Loucy (cell line): ENCODE data around the gene TTLL12.

Experiments
- EZH2phosphoT487 ChIP-seq: fragments of 200-600 bp; IDR thresholded peaks from 2 replicates; pipeline ENCODE4 v1.6.1; 2018; ENCODE audit warnings: antibody characterized with exemption, mild to moderate bottlenecking, moderate library complexity, borderline replicate concordance
- TF ChIP-seq, protein P1 (sequence below): fragments of 200-600 bp; sonication (generic); conservative IDR thresholded peaks from 2 replicates; pipeline ENCODE4 v1.5.1; 2014; ENCODE audit warnings: mild to moderate bottlenecking, antibody characterized with exemption, low read length

DNA sequence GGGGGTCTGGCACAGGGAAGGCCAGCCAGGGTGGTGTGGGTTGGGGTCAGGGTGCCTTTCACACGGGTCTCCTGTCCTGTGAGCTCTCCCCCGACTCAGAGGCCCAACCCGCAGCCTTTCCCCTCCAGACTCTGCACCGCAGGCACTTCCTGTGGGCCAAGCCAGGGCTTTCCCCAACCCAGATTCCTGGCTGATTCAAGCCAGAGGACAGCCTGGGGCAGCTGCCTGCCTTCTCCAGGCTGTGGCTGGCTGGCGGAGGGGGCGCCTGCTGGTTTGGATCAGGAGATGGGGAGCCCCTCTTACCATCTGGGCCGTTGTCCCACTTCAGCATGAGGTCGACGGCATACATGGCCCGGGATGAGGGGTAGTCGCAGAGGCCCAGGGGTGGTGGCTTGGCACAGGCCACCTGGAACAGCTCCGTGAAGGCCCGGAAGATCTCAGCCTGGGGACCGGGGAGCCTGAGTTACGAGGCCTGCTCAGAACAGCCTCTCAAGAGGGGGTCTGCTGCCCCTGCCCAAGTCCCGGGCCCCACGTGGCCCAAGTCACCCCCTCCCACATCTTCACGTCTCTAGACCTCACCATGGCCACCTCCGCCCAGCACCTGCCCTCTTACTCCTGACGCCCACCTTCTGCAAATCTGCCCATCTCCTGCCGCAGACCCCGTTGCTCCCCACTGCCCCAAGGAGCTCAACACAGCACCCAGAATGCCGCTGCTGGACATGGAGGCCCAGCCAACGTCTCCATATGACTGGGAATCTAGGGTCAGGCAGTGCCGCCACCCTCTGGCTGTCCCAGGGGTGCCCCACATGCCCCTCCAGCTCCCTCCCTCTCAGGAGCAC lies 18.2 kb downstream of the TTLL12 start:
- TF ChIP-seq, protein P1, sequence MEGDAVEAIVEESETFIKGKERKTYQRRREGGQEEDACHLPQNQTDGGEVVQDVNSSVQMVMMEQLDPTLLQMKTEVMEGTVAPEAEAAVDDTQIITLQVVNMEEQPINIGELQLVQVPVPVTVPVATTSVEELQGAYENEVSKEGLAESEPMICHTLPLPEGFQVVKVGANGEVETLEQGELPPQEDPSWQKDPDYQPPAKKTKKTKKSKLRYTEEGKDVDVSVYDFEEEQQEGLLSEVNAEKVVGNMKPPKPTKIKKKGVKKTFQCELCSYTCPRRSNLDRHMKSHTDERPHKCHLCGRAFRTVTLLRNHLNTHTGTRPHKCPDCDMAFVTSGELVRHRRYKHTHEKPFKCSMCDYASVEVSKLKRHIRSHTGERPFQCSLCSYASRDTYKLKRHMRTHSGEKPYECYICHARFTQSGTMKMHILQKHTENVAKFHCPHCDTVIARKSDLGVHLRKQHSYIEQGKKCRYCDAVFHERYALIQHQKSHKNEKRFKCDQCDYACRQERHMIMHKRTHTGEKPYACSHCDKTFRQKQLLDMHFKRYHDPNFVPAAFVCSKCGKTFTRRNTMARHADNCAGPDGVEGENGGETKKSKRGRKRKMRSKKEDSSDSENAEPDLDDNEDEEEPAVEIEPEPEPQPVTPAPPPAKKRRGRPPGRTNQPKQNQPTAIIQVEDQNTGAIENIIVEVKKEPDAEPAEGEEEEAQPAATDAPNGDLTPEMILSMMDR, result no peak
- no peak for TF ChIP-seq EZH2phosphoT487
